GM21619 (cell line): Measurements from ENCODE around the gene CD44.
"Not testable (repeated sequence)": the region's sequence is repeated elsewhere in the genome, so short reads cannot be mapped to it uniquely, and the experiment has no call there.

Experiments used
- ATAC-seq: cut with Tn5 transposase; IDR thresholded peaks from one replicate; pipeline ENCODE4 v1.9.1; 2021; ENCODE audit not compliant: unreplicated experiment

The CD44 gene

DNA sequence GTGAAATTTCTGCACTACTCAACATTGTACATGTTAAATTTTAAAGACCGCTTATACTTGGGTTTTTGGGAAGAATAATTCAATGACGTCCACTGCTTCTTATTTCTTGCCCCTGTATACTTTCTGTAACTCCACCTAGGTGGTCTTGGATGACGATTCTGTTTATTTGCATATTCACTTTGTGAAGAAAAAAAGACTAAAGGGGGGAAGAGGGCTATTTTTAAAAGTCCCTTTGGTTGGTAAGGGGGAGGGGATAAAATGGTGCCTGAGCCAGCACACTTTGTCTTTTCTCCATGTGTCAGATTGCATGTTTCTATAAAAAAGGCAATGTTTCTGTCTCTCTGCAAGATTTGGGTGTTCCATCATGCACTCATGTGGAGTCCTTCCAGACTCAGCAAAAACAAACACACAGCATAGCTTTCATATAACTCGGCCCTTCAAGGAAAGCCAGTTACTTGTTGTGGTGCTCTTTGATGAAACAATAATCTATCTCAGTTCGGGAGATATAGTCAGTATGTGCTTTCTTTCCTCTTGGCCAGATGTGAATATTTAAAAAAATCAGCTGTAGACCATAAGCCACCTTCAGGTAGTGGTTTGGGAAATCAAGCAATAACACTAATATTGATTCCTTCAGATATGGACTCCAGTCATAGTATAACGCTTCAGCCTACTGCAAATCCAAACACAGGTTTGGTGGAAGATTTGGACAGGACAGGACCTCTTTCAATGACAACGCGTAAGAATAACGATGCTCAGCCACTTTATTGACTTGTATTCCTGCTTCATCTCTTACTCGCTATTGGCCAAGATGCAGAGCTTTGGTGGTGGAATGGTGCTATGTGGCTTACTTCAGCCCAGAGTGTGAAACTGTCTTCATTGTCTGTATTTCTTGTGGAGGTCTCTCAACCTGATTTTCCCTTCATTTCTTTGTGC, 68.8 kb downstream of the CD44 start:
- no peak for ATAC-seq

- ATAC-seq = no peak
These were observed 69.8 kb downstream of the CD44 start for GRCh38 chr11:35208795-35209194.

- no peak for ATAC-seq
These were observed 72.0 kb downstream of the CD44 start for GRCh38 chr11:35210876-35211546.

GRCh38 chr11:35211952-35212351, 73.0 kb downstream of the CD44 start:
- ATAC-seq = no peak

GRCh38 chr11:35214226-35214770, 75.3 kb downstream of the CD44 start:
- no peak for ATAC-seq

GRCh38 chr11:35214792-35215193, 75.8 kb downstream of the CD44 start:
- no peak for ATAC-seq

- ATAC-seq = no peak
These were observed 77.0 kb downstream of the CD44 start for GRCh38 chr11:35215945-35216344.

DNA sequence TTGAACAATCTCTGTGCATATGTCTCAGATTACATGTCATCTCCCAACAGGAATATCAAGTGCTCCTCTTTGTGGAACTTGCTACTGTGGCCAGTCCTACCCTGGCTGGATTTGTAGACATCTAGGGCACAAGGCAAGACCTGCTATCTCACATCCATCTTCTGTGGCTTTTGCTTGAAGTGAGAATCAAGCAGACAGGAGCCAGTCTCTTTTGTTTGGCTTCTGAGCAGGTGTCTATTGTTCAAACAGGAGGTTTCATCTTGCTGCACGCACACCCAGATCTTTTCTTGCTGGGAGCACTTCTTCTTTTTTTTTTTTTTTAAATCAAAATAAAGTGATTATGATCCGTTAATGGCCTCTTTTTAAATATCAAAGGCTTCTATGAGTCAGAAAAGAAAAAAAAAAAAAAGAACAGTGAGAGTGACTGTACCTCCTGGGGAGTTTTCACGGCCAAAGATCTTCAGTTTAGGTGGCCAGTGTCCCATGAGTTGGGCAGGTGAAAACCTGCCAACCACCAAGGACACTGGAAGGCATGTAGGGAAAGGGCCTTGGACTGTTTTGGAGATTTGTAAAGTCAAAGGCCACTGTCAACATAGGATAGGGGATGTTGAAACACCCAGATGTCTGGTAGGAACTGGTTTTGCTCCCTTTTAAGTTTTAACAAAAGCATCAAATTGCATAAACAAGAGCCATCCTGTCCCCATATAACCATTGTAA, 78.1 kb downstream of the CD44 start:
- no peak for ATAC-seq

GRCh38 chr11:35218956-35219355, 80.0 kb downstream of the CD44 start:
- ATAC-seq = no peak

DNA sequence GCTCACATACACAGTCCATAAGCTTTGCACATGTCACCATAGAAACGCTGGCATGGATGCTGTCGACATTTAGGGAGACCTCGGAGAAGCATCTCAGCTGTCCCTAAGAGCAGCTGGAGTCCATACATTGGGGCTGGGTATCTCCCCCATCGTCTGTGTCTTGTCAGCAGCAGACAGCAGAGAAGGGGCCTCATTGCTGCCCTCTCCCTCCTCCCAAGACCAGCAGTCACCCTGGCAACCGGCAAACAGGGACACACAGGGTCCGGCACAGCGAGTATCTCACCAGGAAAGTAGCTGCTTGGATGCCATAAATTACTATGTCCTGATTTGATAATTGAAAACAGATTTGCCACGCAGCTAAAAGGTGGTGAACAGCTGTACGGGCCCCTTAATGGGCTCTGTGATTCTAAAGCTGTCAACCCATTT, 84.4 kb downstream of the CD44 start:
- ATAC-seq = no peak

DNA sequence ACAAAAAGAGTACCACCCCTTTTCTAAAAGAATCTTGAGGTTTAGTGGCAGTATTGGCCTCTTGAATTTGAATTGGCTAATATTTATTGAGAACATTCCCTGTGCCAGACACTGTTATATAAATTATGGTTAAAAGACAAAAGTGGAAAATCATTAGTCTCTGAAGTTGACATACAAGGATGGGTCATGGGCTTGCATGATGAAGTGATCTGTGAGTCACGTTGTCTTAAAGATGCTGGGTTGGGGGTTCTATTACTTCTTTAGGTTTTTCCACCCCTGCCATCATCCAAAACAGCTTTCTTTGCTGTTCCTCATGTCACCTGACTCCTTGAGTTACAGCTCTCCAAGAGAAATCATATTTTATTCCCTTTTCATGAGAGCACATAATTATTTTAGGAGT, 85.0 kb downstream of the CD44 start:
- ATAC-seq = no peak

GRCh38 chr11:35225946-35226520, 87.1 kb downstream of the CD44 start:
- ATAC-seq = no peak

DNA sequence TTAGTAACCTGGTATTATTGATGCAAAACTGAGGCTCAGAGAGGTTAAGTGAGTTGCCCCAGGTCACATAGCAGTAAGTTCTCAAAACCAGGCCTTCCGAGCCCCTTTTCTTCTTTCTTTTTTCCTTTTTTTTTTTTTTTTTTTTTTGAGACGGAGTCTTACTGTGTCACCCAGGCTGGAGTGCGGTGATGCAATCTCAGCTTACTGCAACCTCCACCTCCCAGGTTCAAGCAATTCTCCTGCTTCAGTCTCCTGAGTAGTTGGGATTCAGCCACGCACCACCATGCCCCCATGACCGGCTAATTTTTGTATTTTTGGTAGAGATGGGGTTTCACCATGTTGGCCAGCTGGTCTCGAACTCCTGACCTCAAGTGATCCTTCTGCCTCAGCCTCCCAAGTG, 87.8 kb downstream of the CD44 start:
- not testable (repeated sequence) for ATAC-seq

GRCh38 chr11:35227576-35228327, 88.8 kb downstream of the CD44 start:
- ATAC-seq = no peak

- no peak for ATAC-seq
These were observed 89.4 kb downstream of the CD44 start for GRCh38 chr11:35228328-35228725.

GRCh38 chr11:35230388-35230787, 91.4 kb downstream of the CD44 start:
- ATAC-seq = no peak

DNA sequence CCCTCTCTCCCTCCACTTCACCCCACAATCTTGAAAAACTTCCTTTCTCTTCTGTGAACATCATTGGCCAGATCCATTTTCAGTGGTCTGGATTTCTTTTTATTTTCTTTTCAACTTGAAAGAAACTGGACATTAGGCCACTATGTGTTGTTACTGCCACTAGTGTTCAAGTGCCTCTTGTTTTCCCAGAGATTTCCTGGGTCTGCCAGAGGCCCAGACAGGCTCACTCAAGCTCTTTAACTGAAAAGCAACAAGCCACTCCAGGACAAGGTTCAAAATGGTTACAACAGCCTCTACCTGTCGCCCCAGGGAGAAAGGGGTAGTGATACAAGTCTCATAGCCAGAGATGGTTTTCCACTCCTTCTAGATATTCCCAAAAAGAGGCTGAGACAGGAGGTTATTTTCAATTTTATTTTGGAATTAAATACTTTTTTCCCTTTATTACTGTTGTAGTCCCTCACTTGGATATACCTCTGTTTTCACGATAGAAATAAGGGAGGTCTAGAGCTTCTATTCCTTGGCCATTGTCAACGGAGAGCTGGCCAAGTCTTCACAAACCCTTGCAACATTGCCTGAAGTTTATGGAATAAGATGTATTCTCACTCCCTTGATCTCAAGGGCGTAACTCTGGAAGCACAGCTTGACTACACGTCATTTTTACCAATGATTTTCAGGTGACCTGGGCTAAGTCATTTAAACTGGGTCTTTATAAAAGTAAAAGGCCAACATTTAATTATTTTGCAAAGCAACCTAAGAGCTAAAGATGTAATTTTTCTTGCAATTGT, 92.3 kb downstream of the CD44 start:
- ATAC-seq = no peak

DNA sequence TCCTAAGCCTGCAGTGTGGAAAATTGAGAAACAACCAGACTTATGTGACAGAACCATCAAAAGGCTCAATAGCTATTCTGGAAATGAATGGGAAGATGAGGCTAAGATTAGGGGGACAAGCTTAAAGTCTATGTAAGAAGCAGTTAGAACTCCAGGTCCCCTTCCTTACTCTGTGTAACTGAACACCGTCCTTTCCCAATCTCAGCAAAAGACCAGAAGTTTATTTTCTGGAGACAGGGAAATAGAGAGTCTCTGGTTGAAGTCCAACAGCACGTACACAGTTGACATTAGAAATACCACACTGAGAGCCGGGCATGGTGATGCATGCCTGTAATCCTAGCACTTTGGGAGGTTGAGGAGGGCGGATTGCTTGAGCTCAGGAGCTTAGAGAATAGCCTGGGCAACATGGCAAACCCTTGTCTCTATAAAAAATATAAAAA, 93.9 kb downstream of the CD44 start:
- ATAC-seq = no peak

DNA sequence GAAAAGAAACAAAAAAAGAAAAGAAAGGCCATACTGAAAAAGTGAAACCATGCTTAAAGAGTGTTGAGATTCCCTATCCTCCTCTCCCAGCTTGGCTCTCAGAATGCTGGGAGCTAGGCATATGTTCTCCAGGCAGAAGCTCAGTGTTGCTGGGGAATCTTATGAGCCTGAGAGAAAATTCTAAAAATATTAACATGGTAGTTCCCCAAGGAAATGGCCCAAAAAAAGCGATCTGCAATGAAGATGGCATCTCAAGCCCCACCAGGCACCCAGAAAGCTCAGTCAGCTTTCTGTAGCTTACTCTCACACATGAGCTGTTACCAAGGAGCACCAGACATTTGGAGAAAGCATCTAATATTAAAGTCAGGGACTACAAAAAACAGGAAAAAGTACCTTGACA, 94.5 kb downstream of the CD44 start:
- ATAC-seq = no peak
